ENCODE measurements around the gene DAPK1. TPM values are rescaled to one million over a fixed set of nuclear protein-coding genes. Genes with fewer than 3 reads are reported as not detected.

The DAPK1 gene
- polyA plus RNA-seq, 1 experiment, result 5.4 TPM

- DNase-seq (ENCODE audit: low read depth), result no peak
- CTCF ChIA-PET, result no interaction called here
- no peak overlapping the region for H3K4me3 ChIP-seq (ENCODE audit: low read depth, low read length)
- no peaks in the 10 kb centered on the region for H3K36me3 ChIP-seq (ENCODE audit: control insufficient read depth, insufficient read depth, low read length)
- no peaks in the 10 kb centered on the region for H3K27me3 ChIP-seq (ENCODE audit: control insufficient read depth, insufficient read depth, low read length)
- POLR2A ChIA-PET, result no interaction called here
- no peak for TF ChIP-seq CTCF (IDR thresholded peaks at IDR 0.05; ENCODE audit: insufficient read depth, low read depth, low read length)
Observed at GRCh38 chr9:87564791-87565241, 67.1 kb downstream of the DAPK1 start.

- Histone ChIP-seq H3K27me3 (ENCODE audit: control insufficient read depth, insufficient read depth, low read length) (no peaks in the 10 kb centered on the region), H3K36me3 (ENCODE audit: control insufficient read depth, insufficient read depth, low read length) (no peaks in the 10 kb centered on the region), H3K4me3 (ENCODE audit: low read depth, low read length) (no peak overlapping the region)
- ChIA-PET POLR2A (no interaction called here), CTCF (interaction anchor here (1.2 kb wide), 1 partner anchor 96 kb away, joined by 4 read pairs; no protein-coding TSS in a partner anchor)
- no peak for TF ChIP-seq CTCF (IDR thresholded peaks at IDR 0.05; ENCODE audit: insufficient read depth, low read depth, low read length)
- no peak for DNase-seq (ENCODE audit: low read depth)
Observed at GRCh38 chr9:87567001-87567400, 69.3 kb downstream of the DAPK1 start.

- Histone ChIP-seq H3K4me3 (ENCODE audit: low read depth, low read length) (no peak overlapping the region), H3K27me3 (ENCODE audit: control insufficient read depth, insufficient read depth, low read length) (no peaks in the 10 kb centered on the region), H3K36me3 (ENCODE audit: control insufficient read depth, insufficient read depth, low read length) (no peaks in the 10 kb centered on the region)
- CTCF ChIA-PET, result no interaction called here
- TF ChIP-seq CTCF (IDR thresholded peaks at IDR 0.05; ENCODE audit: insufficient read depth, low read depth, low read length), result no peak
- POLR2A ChIA-PET, result no interaction called here
- DNase-seq (ENCODE audit: low read depth), result no peak
Observed at GRCh38 chr9:87567571-87567970, 69.9 kb downstream of the DAPK1 start.

DNA sequence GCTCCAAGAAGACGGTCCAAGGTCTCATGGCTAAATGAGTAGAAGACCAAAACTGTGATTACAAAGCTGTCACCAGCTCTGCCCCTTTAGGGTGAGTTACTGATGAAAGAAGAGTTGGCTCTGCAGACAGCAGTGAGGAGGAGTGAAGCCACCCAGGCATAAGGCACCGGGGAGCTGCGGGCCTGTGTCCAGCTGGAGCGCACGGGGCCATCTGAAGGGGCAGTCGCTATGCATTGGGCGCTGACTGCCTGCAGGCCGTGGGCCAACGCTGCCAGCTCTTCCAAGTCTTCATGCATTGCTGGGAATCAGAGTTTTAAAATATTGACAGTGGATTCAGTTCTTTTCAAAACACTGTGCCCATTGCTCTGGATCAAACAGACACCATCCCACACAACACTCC, 70.3 kb downstream of the DAPK1 start:
- Histone ChIP-seq H3K4me3 (ENCODE audit: low read depth, low read length) (no peak overlapping the region), H3K27me3 (ENCODE audit: control insufficient read depth, insufficient read depth, low read length) (no peaks in the 10 kb centered on the region), H3K36me3 (ENCODE audit: control insufficient read depth, insufficient read depth, low read length) (no peaks in the 10 kb centered on the region)
- no peak for TF ChIP-seq CTCF (IDR thresholded peaks at IDR 0.05; ENCODE audit: insufficient read depth, low read depth, low read length)
- POLR2A ChIA-PET, result no interaction called here
- DNase-seq (ENCODE audit: low read depth), result no peak
- CTCF ChIA-PET, result no interaction called here

DNA sequence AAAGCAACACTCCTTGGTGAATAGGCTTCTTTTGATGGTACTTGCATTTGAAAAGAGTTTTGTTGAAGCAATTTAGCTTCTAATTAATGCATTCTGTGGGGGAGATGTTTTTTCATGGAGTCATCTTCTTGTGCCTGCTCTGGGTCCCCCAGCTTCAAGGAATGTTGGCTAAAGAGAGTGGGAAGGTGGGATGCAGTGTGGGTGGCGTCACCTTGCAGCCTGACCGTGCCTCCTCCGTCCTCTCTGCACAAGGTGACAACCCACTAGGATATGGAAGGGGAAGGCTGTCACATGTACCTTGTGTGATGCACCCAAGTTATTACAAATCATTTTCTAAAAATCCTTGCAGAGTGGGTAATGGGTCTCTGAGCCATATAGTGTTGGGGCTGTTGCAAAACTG, 70.7 kb downstream of the DAPK1 start:
- H3K36me3 ChIP-seq (ENCODE audit: control insufficient read depth, insufficient read depth, low read length), result no peaks in the 10 kb centered on the region
- no peak overlapping the region for H3K4me3 ChIP-seq (ENCODE audit: low read depth, low read length)
- no peak for TF ChIP-seq CTCF (IDR thresholded peaks at IDR 0.05; ENCODE audit: insufficient read depth, low read depth, low read length)
- DNase-seq (ENCODE audit: low read depth), result no peak
- POLR2A ChIA-PET, result no interaction called here
- H3K27me3 ChIP-seq (ENCODE audit: control insufficient read depth, insufficient read depth, low read length), result no peaks in the 10 kb centered on the region
- CTCF ChIA-PET, result interaction anchor here (0.9 to 1.0 kb wide), 2 partner anchors 11 to 231 kb away, joined by 4 read pairs; no protein-coding TSS in a partner anchor
